Right renal cortex interstitium (tissue), 3 donors: Measurements from ENCODE around the gene RBCK1. TPM values are rescaled to one million over a fixed set of nuclear protein-coding genes. Genes with fewer than 3 reads are reported as not detected.
"Not testable (repeated sequence)": the region's sequence is repeated elsewhere in the genome, so short reads cannot be mapped to it uniquely, and the experiment has no call there.

Experiments
- DNase-seq, 3 donors: peaks; one replicate each; pipeline ENCODE4 v3.0.0-alpha.2; 2013; ENCODE audit warnings: low read depth in 3 of 3, low spot score in 2 of 3
- polyA plus RNA-seq, 3 donors: library from polyadenylated mRNA; unstranded; fragments of 120-200 nt; gene quantifications; one replicate each; pipeline ENCODE4 v1.2.1, GENCODE V29; 2013; ENCODE audit not compliant: insufficient read length in 3 of 3

The RBCK1 gene
- polyA plus RNA-seq, 3 donors, result 68.3 to 74.2 (median 70.9) TPM

GRCh38 chr20:375265-375889, 32.7 kb upstream of the RBCK1 start:
- no peak for DNase-seq

GRCh38 chr20:376089-376488, 32.0 kb upstream of the RBCK1 start:
- no peak for DNase-seq

GRCh38 chr20:376750-377149, 31.3 kb upstream of the RBCK1 start:
- no peak for DNase-seq

- not testable (repeated sequence) for DNase-seq
These were observed 30.5 kb upstream of the RBCK1 start for GRCh38 chr20:377578-377977.

GRCh38 chr20:378961-379336, 29.1 kb upstream of the RBCK1 start:
- DNase-seq, result no peak

- DNase-seq, result no peak
These were observed 27.1 kb upstream of the RBCK1 start for GRCh38 chr20:380763-381580.

- no peak for DNase-seq
These were observed 26.4 kb upstream of the RBCK1 start for GRCh38 chr20:381581-382290.

- DNase-seq, result no peak
These were observed 25.6 kb upstream of the RBCK1 start for GRCh38 chr20:382291-383115.

- DNase-seq, result no peak
These were observed 24.2 kb upstream of the RBCK1 start for GRCh38 chr20:383889-384288.

GRCh38 chr20:384723-385122, 23.4 kb upstream of the RBCK1 start:
- no peak for DNase-seq

GRCh38 chr20:385448-385847, 22.7 kb upstream of the RBCK1 start:
- no peak for DNase-seq

GRCh38 chr20:386634-387033, 21.5 kb upstream of the RBCK1 start:
- not testable (repeated sequence) for DNase-seq

- no peak for DNase-seq
These were observed 20.6 kb upstream of the RBCK1 start for GRCh38 chr20:387520-387919.

GRCh38 chr20:388034-388994, 19.8 kb upstream of the RBCK1 start:
- DNase-seq, result no peak

GRCh38 chr20:389220-389619, 18.9 kb upstream of the RBCK1 start:
- DNase-seq, result no peak

GRCh38 chr20:391041-391711, 16.9 kb upstream of the RBCK1 start:
- no peak for DNase-seq

GRCh38 chr20:393296-393695, 14.8 kb upstream of the RBCK1 start:
- DNase-seq, result not testable (repeated sequence)

GRCh38 chr20:396252-396618, 11.9 kb upstream of the RBCK1 start:
- DNase-seq, result no peak
